Measurements from ENCODE around the gene FBXW8. TPM values are rescaled to one million over a fixed set of nuclear protein-coding genes. Genes with fewer than 3 reads are reported as not detected.
A peak's percentile ranks its signal among the peaks of the same experiment; 100 is the strongest.

Gene FBXW8
- total RNA-seq, 1 experiment from 2014 or later, result 15.3 TPM

- no peaks in the 10 kb centered on the region for H3K79me1 ChIP-seq (ENCODE audit: insufficient read depth, low read depth, low read length, poor library complexity, severe bottlenecking)
- DNase-seq, result no peak
- Mint-ChIP-seq H3K36me3 (ENCODE audit: insufficient read depth in 1 of 3, low read depth in 3 of 3) (no peaks in the 10 kb centered on the region; a peak in 1 of 7 replicates), H3K27me3 (ENCODE audit: low read depth) (no peaks in the 10 kb centered on the region; the same call in 1 of the 2 replicates), H3K4me3 (no peak overlapping the region), H3K27ac (no peak overlapping the region), H3K4me1 (peaks cover 20 to 47% of the 10 kb centered on the region in 2 experiments), H3K9me3 (no peaks in the 10 kb centered on the region)
- H3K56ac ChIP-seq (ENCODE audit: insufficient read length, low read depth, low read length), result no peak overlapping the region
- H3T11ph ChIP-seq (ENCODE audit: low read length), result no peak overlapping the region
- H2BK120ac ChIP-seq (ENCODE audit: low read depth, low read length, poor library complexity, severe bottlenecking), result no peak overlapping the region
- H3K4ac ChIP-seq (ENCODE audit: low read depth, low read length), result no peak overlapping the region
- no peak overlapping the region for H2BK5ac ChIP-seq (ENCODE audit: insufficient read length, low read length)
- H2AK5ac ChIP-seq (ENCODE audit: insufficient read length, low read length), result no peak overlapping the region
- H3K4me2 ChIP-seq (ENCODE audit: insufficient read depth, insufficient read length, low read length), result no peak overlapping the region
- H2BK20ac ChIP-seq (ENCODE audit: low read depth, low read length, poor library complexity, severe bottlenecking), result no peak overlapping the region
- no peak overlapping the region for H3K18ac ChIP-seq (ENCODE audit: insufficient read length, low read depth, low read length)
- no peak overlapping the region for H2BK15ac ChIP-seq (ENCODE audit: low read depth, low read length)
- no peak overlapping the region for H2BK12ac ChIP-seq (ENCODE audit: insufficient read length, low read depth, low read length)
- H3K23me2 ChIP-seq (ENCODE audit: insufficient read length, low read depth, low read length, poor library complexity, severe bottlenecking), result no peaks in the 10 kb centered on the region
- no peak overlapping the region for H3K27ac ChIP-seq (ENCODE audit: insufficient read length, low read depth, low read length)
- H3K4me1 ChIP-seq (ENCODE audit: insufficient read depth, low read length), result no peaks in the 10 kb centered on the region
- H3K9ac ChIP-seq (ENCODE audit: extremely low read depth, insufficient read length, low read length), result no peak overlapping the region
- H4K8ac ChIP-seq (replicated peaks; ENCODE audit: insufficient read length, low read depth, low read length), result no peak overlapping the region
- H2AFZ ChIP-seq (ENCODE audit: low read length), result no peak overlapping the region
- H3K27me3 ChIP-seq (ENCODE audit: insufficient read depth, low read length), result no peaks in the 10 kb centered on the region
- H4K20me1 ChIP-seq (ENCODE audit: control insufficient read depth, insufficient read depth, insufficient read length), result no peaks in the 10 kb centered on the region
- H4K5ac ChIP-seq (ENCODE audit: insufficient read length, low read depth, low read length), result no peak overlapping the region
- peak overlapping the region; percentile 1; the same call in 1 of the 2 replicates for H3K14ac ChIP-seq (ENCODE audit: insufficient read depth, low read length)
- no peak overlapping the region for H3K23ac ChIP-seq (ENCODE audit: insufficient read length, low read depth, low read length)
- H4K91ac ChIP-seq (ENCODE audit: insufficient read length, low read depth, low read length), result no peak overlapping the region
- WGBS (ENCODE audit: extremely low coverage, insufficient read length, low lambda C conversion rate), result no CpG with 5 or more reads among the region's 13 CpGs
- H3K79me2 ChIP-seq (ENCODE audit: insufficient read depth, low read length), result no peaks in the 10 kb centered on the region
- H3K9me3 ChIP-seq (ENCODE audit: control insufficient read depth, low read depth, low read length), result no peaks in the 10 kb centered on the region
- TF ChIP-seq, protein P1, sequence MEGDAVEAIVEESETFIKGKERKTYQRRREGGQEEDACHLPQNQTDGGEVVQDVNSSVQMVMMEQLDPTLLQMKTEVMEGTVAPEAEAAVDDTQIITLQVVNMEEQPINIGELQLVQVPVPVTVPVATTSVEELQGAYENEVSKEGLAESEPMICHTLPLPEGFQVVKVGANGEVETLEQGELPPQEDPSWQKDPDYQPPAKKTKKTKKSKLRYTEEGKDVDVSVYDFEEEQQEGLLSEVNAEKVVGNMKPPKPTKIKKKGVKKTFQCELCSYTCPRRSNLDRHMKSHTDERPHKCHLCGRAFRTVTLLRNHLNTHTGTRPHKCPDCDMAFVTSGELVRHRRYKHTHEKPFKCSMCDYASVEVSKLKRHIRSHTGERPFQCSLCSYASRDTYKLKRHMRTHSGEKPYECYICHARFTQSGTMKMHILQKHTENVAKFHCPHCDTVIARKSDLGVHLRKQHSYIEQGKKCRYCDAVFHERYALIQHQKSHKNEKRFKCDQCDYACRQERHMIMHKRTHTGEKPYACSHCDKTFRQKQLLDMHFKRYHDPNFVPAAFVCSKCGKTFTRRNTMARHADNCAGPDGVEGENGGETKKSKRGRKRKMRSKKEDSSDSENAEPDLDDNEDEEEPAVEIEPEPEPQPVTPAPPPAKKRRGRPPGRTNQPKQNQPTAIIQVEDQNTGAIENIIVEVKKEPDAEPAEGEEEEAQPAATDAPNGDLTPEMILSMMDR (conservative IDR thresholded peaks at IDR 0.05), result no peak
Measured at GRCh38 chr12:117036547-117036946, 125.8 kb downstream of the FBXW8 start.
